ENCODE measurements around the gene EHD2.
"Not testable (repeated sequence)": the region's sequence is repeated elsewhere in the genome, so short reads cannot be mapped to it uniquely, and the experiment has no call there.

The EHD2 gene

DNA sequence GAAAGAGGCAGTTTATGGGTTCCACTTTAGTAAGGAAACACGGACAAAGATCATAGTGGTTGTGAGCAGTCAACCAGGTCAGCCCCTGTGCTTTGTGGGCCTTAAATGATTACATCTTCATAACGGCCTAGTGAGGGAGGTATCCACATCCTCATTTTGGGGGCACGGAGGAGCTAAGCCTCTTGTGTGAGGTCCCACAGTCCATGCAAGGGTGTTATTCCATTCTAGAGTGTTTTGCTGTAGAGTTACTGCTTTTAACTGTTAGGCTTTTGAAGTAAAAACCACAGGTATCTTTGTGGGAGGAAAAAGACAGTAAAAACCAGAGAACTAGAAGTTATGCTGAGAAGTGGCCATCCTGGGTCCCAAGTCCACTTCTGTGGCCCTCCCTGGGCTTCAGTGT, 36.1 kb downstream of the EHD2 start:
- no peak for DNase-seq

DNA sequence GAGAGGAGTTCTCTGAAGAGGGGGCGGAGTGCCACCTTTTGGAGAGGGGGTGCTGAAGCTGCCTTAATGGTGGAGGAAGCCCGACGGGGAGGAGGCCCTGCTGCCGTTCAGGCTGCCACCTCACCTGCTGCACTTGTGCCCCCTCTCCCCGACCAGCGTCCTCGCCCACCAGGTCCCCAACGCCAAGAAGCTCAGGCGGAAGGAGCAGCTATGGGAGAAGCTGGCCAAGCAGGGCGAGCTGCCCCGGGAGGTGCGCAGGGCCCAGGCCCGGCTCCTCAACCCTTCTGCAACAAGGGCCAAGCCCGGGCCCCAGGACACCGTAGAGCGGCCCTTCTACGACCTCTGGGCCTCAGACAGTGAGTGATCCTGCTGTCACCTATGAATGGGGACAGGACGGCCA, 37.5 kb downstream of the EHD2 start:
- DNase-seq, result no peak

DNA sequence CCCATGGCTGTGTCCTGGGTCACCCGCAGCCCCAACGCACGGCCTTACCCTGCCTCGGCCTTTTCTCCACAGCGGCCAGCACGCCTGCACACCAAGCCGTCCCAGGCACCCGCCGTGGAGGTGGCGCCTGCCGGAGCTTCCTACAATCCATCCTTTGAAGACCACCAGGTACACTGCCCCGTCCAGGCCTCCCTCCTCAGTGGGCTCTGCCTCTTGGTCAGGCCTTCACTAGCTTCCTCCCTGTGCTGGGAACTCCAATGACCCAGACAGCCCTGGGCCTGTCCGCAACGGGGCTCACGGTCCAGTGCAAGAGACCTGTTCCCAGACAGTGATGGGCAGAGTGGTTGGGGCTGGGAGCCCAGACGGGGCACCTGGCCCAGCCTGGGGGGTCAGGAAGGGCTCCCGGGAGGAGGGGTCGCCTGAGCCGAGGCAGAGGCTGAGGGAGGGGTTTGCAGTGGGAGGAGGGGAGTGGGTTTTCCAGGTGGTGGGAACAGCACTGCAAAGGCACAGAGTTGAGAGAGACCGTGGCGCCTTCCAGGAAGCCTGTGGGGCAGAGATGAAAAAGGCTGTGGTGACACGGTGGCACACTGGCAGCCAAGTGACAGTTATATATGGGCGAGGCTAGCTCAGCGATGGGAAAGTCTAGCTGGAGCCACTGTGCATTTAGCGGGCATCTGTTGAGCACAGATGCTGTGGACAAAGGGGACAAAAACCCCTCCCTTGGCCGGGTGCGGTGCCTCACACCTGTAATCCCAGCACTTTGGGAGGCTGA, 39.4 kb downstream of the EHD2 start:
- no peak for DNase-seq

DNA sequence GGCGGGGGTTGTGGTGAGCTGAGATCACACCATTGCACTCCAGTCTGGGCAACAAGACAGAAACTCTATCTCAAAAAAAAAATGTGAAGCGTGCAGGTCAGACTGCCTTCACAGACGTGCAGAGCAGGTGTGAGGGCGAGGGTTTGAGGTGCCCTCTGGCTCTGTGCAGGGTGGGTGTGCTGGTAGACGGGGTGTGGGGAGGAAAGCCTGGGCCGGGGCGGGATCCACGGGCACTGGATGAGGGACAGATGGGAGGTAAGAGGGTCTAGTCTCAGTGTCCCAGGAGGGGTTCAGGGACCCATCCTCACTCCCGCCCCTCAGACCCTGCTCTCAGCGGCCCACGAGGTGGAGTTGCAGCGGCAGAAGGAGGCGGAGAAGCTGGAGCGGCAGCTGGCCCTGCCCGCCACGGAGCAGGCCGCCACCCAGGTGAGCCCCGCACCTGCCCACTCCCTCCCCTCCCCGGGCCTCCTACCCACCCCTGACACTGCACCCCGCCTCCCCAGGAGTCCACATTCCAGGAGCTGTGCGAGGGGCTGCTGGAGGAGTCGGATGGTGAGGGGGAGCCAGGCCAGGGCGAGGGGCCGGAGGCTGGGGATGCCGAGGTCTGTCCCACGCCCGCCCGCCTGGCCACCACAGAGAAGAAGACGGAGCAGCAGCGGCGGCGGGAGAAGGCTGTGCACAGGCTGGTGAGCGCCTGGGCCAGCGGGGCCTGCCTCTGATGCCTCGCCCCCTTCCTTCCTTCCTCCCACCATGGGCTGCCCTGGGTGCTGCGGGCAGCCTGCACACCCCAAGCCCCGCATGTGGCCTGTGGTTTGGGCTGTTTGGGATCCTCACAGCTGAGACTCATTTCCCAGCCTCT, 41.2 kb downstream of the EHD2 start:
- DNase-seq, result no peak

DNA sequence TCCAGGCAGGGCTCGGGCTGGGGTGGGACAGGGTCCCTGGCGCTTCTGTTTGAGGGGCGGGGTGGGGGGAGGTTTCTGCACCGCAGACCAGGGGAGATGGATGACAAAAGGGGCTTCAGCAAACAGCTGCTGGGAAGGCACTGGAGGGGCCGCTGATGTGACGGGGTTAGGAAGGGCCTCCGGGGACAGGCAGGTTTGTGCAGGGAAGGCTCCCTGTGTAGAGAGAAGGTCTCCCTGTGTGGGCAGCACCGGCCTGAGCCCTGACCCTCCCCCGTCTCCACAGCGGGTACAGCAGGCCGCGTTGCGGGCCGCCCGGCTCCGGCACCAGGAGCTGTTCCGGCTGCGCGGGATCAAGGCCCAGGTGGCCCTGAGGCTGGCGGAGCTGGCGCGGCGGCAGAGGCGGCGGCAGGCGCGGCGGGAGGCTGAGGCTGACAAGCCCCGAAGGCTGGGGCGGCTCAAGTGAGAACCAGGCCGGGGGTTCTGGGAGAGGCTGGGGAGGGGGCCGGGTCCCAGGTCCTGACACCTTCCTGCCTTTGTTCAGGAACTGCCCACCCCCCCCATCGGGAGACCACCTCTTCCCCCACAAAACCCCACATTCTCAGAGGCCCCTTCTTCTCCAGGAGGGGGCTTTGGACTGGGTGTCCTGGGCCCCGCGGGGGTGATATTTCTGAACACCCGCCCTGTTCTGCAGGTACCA, 42.0 kb downstream of the EHD2 start:
- DNase-seq, result no peak

DNA sequence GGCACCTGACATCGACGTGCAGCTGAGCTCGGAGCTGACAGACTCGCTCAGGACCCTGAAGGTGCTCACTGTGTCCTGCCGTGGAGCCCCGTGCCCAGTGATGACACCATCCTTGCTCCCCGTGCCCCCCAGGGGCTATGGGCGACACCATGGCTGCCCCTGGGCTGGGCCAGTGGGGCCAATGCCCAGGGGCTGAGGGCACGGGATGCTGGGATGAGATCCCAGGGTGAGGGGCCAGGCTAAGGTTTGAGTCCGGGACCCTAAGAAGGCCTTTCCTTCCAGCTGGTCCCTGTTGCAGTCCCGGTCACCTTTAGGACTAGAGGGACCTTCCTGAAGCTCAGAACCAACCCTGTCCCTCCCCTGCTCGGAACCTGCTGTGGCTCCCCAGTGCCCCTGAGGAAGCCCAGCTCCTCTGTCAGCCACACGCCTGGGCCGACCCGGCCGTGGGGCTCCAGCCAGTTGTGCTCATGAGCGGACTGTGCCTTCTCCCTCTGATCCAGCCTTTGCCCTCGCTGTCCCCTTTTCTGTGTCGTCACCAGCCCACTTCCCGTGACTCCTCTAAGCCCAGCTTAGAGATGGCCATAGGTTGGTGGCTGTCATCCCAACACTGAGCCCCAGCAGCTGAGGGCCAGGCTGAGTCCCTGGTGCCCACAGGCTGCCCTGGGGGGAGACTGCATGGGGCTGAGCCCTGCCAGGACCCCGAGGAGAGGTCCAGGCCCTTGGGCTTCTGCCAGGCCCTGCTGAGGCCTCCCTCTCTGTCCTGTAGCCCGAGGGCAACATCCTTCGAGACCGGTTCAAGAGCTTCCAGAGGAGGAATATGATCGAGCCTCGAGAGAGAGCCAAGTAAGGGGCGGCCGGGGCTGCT, 42.8 kb downstream of the EHD2 start:
- DNase-seq, result no peak

DNA sequence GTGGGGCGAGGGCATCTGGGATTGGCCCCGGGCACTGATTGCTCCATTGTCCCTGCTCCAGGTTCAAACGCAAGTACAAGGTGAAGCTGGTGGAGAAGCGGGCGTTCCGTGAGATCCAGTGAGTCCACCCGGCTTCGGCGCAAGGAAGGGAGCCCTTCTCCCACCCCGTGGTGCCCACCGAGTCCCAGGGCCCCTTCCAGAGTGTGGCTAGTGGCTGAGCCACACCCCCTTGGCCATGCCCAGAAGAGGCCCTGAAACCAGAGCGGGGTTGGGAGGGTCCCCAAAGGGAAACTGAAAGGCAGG, 43.4 kb downstream of the EHD2 start:
- DNase-seq, result no peak

DNA sequence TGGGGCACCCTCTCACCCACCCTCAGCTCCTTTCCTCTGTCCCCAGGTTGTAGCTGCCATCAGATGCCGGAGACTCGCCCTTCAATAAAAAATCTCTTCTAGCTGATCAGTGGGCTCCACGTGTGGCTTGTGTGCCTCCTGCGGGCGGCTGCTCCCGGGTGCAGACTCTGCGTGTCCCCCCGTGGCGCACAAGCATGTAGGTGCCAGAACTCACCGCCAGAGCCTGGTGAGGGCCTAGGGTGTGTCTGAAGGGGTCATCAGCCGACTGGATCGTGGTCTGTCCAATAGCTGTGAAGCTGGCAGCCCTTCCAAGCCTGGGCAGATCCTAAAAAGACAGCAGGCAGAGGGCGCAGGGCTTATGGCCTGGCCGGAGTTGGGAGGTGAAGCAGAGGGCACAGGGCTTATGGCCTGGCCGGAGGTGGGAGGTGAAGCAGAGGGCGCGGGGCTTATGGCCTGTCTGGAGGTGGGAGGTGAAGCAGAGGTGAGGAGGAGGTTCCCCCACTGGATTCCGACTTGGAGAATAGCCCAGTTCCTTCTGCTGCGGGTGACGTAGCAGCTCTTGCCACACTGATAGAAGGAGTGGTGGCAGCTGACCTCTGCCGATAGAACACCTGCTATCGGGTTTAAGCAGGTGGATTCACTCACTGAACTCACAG, 43.9 kb downstream of the EHD2 start:
- no peak for DNase-seq

DNA sequence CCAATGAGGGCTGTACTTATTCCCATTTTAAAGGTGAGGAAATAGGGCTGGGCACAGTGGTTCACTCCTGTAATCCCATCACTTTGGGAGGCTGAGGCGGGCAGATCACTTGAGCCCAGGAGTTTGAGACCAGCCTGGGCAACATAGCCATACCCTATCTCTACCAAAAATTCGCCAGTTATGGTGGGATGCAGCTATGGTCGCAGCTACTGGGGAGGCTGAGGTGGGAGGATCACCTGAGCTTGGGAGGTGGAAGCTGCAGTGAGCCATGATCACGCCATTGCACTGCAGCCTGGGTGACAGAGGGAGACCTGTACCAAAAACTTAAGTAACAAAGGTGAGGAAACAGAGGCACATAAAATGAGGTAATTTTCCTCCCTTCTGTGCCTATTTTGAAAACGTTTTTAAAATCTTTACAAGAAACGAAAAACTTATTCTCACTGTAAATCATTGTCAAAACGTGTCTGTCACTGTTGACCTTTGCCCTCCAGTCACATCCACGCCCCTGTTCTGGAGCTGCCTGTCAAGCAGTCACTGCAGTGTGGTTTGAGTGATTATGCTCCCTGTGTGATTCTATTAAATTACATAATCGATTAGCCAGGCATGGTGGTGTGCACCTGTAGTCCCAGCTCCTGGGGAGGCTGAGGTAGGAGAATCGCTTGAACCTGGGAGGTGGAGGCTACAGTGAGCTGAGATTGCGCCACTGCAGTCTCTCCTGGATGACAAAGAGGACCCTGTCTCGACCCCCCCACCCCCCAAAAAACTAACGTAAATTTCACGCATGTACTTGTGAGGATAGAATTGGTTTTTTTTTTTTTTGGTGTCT, 44.6 kb downstream of the EHD2 start:
- no peak for DNase-seq

DNA sequence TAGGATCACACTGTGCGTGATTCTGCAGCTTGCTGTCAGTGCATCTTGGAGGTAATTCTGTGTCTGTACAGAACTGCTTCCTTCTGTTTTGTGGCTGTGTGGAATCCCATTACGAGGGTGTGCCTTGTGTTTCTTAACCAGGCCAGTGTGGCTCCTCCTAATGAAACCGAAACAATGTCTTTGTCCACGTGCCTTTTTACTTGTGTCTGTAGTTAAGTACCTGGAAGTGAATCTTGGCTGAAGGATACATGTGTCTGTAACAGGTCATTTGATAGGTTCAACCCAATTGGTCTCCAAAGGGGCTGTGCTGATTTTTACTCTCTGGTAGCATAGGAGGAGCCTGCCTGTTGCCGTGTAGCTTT, 45.2 kb downstream of the EHD2 start:
- no peak for DNase-seq

DNA sequence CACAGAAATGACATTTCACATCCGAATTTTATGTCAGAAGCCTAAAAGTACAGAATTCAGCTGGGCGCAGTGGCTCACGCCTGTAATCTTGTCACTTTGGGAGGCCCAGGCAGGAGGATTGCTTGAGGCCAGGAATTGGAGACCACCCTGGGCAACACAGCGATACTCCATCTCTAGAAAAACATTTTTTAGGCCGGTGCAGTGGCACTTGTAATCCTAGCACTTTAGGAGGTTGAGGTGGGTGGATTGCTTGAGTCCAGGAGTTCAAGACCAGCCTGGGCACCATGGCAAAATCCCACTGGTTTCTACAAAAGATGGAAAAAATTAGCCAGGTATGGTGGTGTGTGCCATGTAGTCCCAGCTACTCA, 47.4 kb downstream of the EHD2 start:
- DNase-seq, result no peak

DNA sequence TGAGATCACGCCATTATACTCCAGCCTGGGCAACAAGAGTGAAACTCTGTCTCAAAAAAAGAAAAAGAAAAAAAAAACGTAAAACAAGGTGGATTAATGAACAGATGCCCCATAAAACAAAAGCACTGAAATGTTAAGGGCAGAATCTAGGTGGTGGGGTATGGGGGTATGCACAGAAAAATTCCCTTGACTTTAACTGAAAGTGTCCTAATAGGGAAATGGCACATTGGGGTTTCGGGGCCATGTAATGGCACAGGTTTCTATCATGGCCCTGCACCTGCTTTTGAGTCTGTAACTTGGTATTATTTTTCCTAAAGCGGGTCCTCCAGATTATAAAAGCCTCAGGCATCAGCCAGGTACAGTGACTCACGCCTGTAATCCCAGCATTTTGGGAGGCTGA, 48.3 kb downstream of the EHD2 start:
- no peak for DNase-seq

DNA sequence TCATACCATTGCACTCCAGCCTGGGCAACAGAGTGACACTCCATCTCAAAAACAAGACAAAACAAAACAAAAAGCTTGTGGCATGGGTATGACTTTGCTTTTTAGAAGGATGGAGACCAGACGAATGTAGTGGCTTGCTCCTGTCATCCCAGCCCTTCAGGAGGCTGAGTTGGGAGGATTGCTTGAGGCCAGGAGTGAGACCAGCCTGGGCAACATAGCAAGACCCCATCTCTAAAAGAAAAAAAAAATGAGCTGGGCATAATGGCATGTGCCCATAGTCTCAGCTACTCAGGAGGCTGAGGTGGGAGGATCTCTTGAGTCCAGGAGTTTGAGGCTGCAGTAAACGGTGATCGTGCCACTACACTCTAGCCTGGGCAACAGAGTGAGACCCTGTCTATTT, 48.9 kb downstream of the EHD2 start:
- DNase-seq, result no peak

DNA sequence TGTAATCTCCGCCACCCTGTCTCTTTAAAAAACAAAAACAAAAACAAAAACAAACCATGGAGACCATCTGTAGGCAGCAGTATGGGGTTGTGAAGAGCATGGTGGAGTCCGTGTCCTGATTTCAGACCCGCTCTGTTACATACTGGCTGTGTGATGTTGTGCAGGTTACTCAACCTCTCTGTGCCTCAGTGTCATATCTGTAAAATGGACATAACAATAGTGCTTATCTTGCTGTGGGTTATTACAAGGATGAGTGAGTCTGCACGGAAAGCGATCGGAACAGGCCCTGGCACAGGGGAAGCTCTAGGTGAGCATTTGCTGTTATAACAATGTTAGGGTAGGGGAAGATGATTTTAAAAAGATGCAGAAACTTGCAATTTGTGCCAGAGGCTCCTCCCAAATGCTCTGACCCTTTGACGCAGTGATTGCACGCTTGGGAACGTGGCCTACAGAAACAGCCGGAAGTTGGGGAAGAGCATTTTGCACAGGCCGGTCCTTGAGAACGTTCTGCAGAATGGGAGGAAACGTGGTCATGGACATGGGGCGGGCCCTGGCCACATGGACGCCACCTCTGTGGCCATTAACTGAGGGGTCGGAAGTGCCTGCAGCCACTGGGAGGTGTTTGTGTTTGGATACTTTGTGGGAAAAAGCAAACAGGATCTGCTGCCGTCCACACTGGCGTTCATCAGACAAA, 49.5 kb downstream of the EHD2 start:
- no peak for DNase-seq

DNA sequence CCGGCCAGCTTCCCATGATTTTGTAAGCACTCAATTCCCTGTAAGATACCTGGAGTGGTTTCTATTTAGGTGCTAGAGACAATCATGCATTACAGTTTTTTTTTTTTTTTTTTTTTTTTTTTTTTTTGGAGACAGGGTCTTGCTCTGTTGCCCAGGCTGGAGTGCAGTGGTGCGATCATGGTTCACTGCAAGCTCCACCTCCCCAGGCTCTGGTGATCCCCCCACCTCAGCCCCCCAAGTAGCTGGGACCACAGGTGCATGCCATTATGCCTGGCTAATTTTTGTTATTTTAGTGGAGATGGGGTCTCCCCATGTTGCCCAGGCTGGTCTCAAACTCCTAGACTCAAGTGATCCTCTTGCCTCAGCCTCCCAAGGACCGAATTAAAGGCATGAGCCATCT, 51.5 kb downstream of the EHD2 start:
- not testable (repeated sequence) for DNase-seq

DNA sequence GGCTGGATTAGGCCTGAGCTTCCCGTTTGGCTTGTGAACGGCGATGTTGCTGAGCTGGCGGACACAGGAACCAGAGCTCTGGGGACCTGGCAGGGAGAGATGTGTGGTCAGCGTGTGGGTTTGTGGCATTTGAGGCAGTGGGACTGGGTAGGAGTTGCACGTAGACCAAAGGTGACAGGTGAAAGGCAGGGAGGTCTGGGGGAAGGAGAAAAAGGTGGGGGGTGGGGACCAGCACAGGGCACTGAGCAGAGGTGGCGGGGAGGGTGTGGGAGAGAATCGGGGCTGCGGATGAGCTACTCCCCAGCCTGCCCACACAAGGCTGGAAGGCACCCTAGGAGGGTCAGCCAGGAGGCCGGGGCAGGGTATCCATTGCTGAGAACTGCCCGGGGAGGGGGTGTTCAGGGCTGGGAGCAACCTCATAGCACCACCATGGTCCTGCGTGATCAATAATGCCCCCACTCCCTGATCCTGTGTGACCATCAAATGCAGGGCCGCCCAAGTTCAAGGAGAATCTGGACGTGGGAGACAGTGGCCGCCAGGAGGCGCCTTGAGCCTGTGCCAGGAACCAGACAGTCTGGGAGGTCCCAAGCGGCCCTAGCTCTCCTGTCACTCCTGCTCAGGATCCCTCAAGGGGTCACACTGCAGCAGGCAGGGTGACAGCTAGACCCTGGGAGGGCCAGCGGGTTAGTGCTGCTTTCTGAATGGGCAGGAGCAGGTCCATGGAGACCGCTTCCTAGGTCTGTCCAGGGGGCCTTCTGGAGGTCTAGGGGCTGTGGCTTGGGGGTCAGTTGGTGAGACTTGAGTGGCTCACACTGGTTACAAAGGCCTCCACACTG, 52.5 kb downstream of the EHD2 start:
- DNase-seq, result peak in 46 of 51 donors; percentile 10 to 84 (median 42)

DNA sequence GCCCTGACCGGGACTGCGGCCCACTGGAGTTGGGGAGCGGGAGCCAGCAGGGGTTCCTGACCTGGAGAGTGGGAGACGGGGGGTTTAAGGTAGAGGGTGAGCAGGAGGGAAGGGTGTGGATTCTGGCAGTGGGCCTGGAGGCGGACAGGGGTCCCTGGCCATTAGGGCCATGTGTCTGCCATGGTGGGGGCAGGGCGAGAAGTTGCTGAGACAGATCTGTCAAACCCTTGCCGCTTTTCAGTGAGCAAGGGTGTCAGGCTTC, 53.1 kb downstream of the EHD2 start:
- DNase-seq, result no peak

DNA sequence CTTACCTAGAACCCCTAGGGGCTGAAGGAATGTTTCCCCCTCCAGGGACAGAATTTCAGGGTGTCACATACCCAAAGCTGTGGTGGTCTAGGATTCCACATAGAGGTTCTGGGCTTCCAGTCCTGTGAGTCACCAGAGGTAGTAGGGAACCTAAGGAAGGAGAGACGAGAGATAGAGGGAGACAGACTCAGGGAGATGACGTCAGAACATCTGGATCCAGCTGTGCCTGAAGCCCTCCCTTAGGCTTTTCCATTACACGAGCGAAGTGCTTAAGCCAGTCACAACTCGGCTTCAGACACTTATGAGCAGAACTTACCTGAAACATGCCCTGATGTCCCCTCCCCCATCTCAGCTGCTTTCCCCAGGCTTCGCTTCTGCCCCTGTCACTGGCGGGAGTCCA, 53.4 kb downstream of the EHD2 start:
- DNase-seq, result no peak

DNA sequence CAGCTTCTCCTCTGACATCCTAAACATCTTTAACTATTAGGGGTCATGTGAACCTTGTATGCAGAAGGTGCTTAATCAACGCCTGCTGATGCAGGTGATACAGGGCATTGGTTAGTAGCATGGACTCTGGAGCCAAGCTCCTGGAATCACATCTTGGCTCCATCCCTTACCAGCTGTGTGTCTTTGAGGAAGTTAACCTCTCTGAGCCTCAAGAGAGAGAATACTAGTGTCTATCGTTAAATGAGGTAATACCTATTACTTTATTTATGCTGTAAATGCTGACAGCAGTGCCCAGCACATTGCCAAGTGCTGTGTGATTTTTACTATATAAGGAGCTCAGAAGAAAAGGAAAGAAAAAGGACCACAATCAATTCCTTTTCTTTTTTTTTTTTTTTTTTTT, 54.1 kb downstream of the EHD2 start:
- DNase-seq, result no peak
